Endothelial cell (in vitro differentiated cells): Measurements from ENCODE around the gene MYH7B. TPM values are rescaled to one million over a fixed set of nuclear protein-coding genes. Genes with fewer than 3 reads are reported as not detected.

Experiments used
- DNase-seq: peaks from one replicate; pipeline ENCODE4 v3.0.0; 2021; ENCODE audit warnings: low spot score
- H3K27ac Mint-ChIP-seq: one replicate; pipeline ENCODE4 v1.8.0; 2021; ENCODE audit warnings: mixed read lengths, inconsistent platforms; ENCODE audit not compliant: unreplicated experiment
- H3K27me3 Mint-ChIP-seq: one replicate; pipeline ENCODE4 v1.8.0; 2021; ENCODE audit warnings: mild to moderate bottlenecking, moderate library complexity, mixed read lengths, inconsistent platforms; ENCODE audit not compliant: unreplicated experiment
- H3K36me3 Mint-ChIP-seq: one replicate; pipeline ENCODE4 v1.8.0; 2021; ENCODE audit warnings: mild to moderate bottlenecking, low read depth, mixed read lengths, inconsistent platforms; ENCODE audit not compliant: unreplicated experiment
- H3K4me1 Mint-ChIP-seq: one replicate; pipeline ENCODE4 v1.8.0; 2021; ENCODE audit warnings: mild to moderate bottlenecking, mixed read lengths, inconsistent platforms; ENCODE audit not compliant: unreplicated experiment
- H3K4me3 Mint-ChIP-seq: one replicate; pipeline ENCODE4 v1.8.0; 2021; ENCODE audit warnings: mild to moderate bottlenecking, mixed read lengths, inconsistent platforms; ENCODE audit not compliant: unreplicated experiment
- H3K9me3 Mint-ChIP-seq: one replicate; pipeline ENCODE4 v1.8.0; 2021; ENCODE audit warnings: mixed read lengths, inconsistent platforms; ENCODE audit not compliant: unreplicated experiment
- CTCF ChIP-seq: fragments of 200-600 bp; sonication (generic); IDR thresholded peaks from one replicate; pipeline ENCODE4 v1.5.0; 2021; ENCODE audit warnings: antibody characterized with exemption; ENCODE audit not compliant: unreplicated experiment
- total RNA-seq: library from RNA; stranded (reverse); fragmentation: NEBNext Ultra II Directional; extraction: Animal tissue kit (Norgen Biotek cat#: 25700); gene quantifications from one replicate; pipeline ENCODE4 v1.2.1, GENCODE V29; 2021; ENCODE audit not compliant: unreplicated experiment

Gene MYH7B
- total RNA-seq, 1 donor from 2014 or later = 0.51 TPM

- no peaks in the 10 kb centered on the region for H3K9me3 Mint-ChIP-seq
- DNase-seq = no peak
- H3K27ac Mint-ChIP-seq = no peak overlapping the region
- no peaks in the 10 kb centered on the region for H3K36me3 Mint-ChIP-seq
- TF ChIP-seq CTCF = no peak
- H3K4me1 Mint-ChIP-seq = peaks cover 11% of the 10 kb centered on the region
- no peak overlapping the region for H3K4me3 Mint-ChIP-seq
- peaks cover 4% of the 10 kb centered on the region for H3K27me3 Mint-ChIP-seq
Measured at GRCh38 chr20:34978092-34978744, 22.6 kb downstream of the MYH7B start.

- Mint-ChIP-seq H3K27ac (no peak overlapping the region), H3K4me1 (peaks cover 15% of the 10 kb centered on the region), H3K27me3 (peaks cover 7% of the 10 kb centered on the region), H3K9me3 (no peaks in the 10 kb centered on the region), H3K36me3 (no peaks in the 10 kb centered on the region), H3K4me3 (no peak overlapping the region)
- TF ChIP-seq CTCF = no peak
- DNase-seq = no peak
Measured at GRCh38 chr20:34979366-34980153, 23.9 kb downstream of the MYH7B start.

- Mint-ChIP-seq H3K4me1 (peaks cover 22% of the 10 kb centered on the region), H3K9me3 (no peaks in the 10 kb centered on the region), H3K36me3 (peaks cover 4% of the 10 kb centered on the region), H3K27ac (no peak overlapping the region), H3K4me3 (no peak overlapping the region), H3K27me3 (peaks cover 11% of the 10 kb centered on the region)
- no peak for TF ChIP-seq CTCF
- DNase-seq = no peak
Measured at GRCh38 chr20:34980543-34981233, 25.0 kb downstream of the MYH7B start.

- Mint-ChIP-seq H3K4me1 (peaks cover 23% of the 10 kb centered on the region), H3K27ac (no peak overlapping the region), H3K36me3 (peaks cover 4% of the 10 kb centered on the region), H3K27me3 (peaks cover 14% of the 10 kb centered on the region), H3K9me3 (no peaks in the 10 kb centered on the region), H3K4me3 (no peak overlapping the region)
- DNase-seq = no peak
- TF ChIP-seq CTCF = no peak
Measured at GRCh38 chr20:34982270-34983088, 26.8 kb downstream of the MYH7B start.
